HepG2 (cell line): ENCODE data around the gene AFAP1. TPM values are rescaled to one million over a fixed set of nuclear protein-coding genes. Genes with fewer than 3 reads are reported as not detected.

Experiments used
- BCL6 ChIP-seq: IDR thresholded peaks from 2 replicates; pipeline ENCODE4 v1.6.1; 2016; ENCODE audit warnings: missing genetic modification reagents, missing compliant biosample characterization
- CEBPB ChIP-seq: IDR thresholded peaks from 2 replicates; pipeline ENCODE4 v1.6.1; 2011; ENCODE audit warnings: low read depth, low read length, improper control_type of control experiment, borderline replicate concordance
- GLI4 ChIP-seq: sonication (generic); formaldehyde crosslinking; IDR thresholded peaks from 2 replicates; pipeline ENCODE4 v1.5.1; 2020; ENCODE audit warnings: missing genetic modification reagents, mild to moderate bottlenecking, moderate library complexity, borderline replicate concordance
- HCFC1 ChIP-seq: fragments of 150-350 bp; IDR thresholded peaks from 2 replicates; pipeline ENCODE4 v1.6.1; 2014; ENCODE audit warnings: low read depth, low read length
- HNRNPK ChIP-seq: fragments of 200-400 bp; formaldehyde crosslinking; IDR thresholded peaks from 2 replicates; pipeline ENCODE4 v1.6.1; 2018; ENCODE audit warnings: low read length, low read depth, moderate library complexity, mild to moderate bottlenecking; ENCODE audit not compliant: poor library complexity, severe bottlenecking
- JARID2 ChIP-seq: sonication (generic); formaldehyde crosslinking; IDR thresholded peaks from 2 replicates; pipeline ENCODE4 v1.8.1; 2023; ENCODE audit warnings: missing genetic modification reagents, inconsistent platforms; ENCODE audit not compliant: insufficient replicate concordance
- KDM4B ChIP-seq: sonication (generic); formaldehyde crosslinking; IDR thresholded peaks from 2 replicates; pipeline ENCODE4 v1.4.0; 2020; ENCODE audit warnings: missing genetic modification reagents
- KDM5B ChIP-seq: sonication (generic); formaldehyde crosslinking; IDR thresholded peaks from 2 replicates; pipeline ENCODE4 v1.4.0; 2020; ENCODE audit warnings: missing genetic modification reagents, mild to moderate bottlenecking, borderline replicate concordance
- KLF13 ChIP-seq: sonication (generic); formaldehyde crosslinking; IDR thresholded peaks from 2 replicates; pipeline ENCODE4 v1.4.0; 2020; ENCODE audit warnings: mild to moderate bottlenecking, missing genetic modification reagents
- MEF2D ChIP-seq: sonication (generic); formaldehyde crosslinking; IDR thresholded peaks from 2 replicates; pipeline ENCODE4 v1.5.1; 2020; ENCODE audit warnings: mild to moderate bottlenecking, missing genetic modification reagents
- NFE2L1 ChIP-seq: sonication (generic); formaldehyde crosslinking; IDR thresholded peaks from 2 replicates; pipeline ENCODE4 v1.4.0; 2020; ENCODE audit warnings: missing genetic modification reagents, mild to moderate bottlenecking, borderline replicate concordance
- ONECUT2 ChIP-seq: sonication (generic); formaldehyde crosslinking; IDR thresholded peaks from 2 replicates; pipeline ENCODE4 v1.4.0; 2020; ENCODE audit warnings: missing genetic modification reagents
- POLR2AphosphoS2 ChIP-seq: IDR thresholded peaks from 2 replicates; pipeline ENCODE4 v1.6.1; 2011; ENCODE audit warnings: low read depth, low read length, improper control_type of control experiment
- RARA ChIP-seq: IDR thresholded peaks from 2 replicates; pipeline ENCODE4 v1.6.1; 2016; ENCODE audit warnings: missing genetic modification reagents, missing compliant biosample characterization
- SOX6 ChIP-seq, 2 experiments: fragments of 450-650 bp in 1 of 2; sonication (generic) in 1 of 2; formaldehyde crosslinking in 1 of 2; IDR thresholded peaks; 2 replicates each; pipeline versions ENCODE4 v1.4.0 to v1.6.1; 2017 to 2020; ENCODE audit warnings: antibody characterized with exemption in 1 of 2, mild to moderate bottlenecking in 1 of 2, missing genetic modification reagents in 1 of 2
- SYNCRIP ChIP-seq: fragments of 200-400 bp; formaldehyde crosslinking; IDR thresholded peaks from 2 replicates; pipeline ENCODE4 v1.6.1; 2018; ENCODE audit warnings: mild to moderate bottlenecking, low read depth, low read length; ENCODE audit not compliant: insufficient read depth
- THAP11 ChIP-seq: IDR thresholded peaks from 2 replicates; pipeline ENCODE4 v1.6.1; 2016; ENCODE audit warnings: missing biosample characterization, missing genetic modification reagents
- ZFY ChIP-seq: sonication (generic); formaldehyde crosslinking; IDR thresholded peaks from 2 replicates; pipeline ENCODE4 v1.4.0; 2020; ENCODE audit warnings: missing genetic modification reagents
- ZNF34 ChIP-seq: sonication (generic); formaldehyde crosslinking; IDR thresholded peaks from 2 replicates; pipeline ENCODE4 v1.4.0; 2020; ENCODE audit warnings: mild to moderate bottlenecking, missing genetic modification reagents, borderline replicate concordance
- ZNF441 ChIP-seq: sonication (generic); formaldehyde crosslinking; IDR thresholded peaks from 2 replicates; pipeline ENCODE4 v1.7.0; 2021; ENCODE audit warnings: missing genetic modification reagents, borderline replicate concordance
- ZNF484 ChIP-seq: sonication (generic); formaldehyde crosslinking; IDR thresholded peaks from 2 replicates; pipeline ENCODE4 v1.5.1; 2020; ENCODE audit warnings: mild to moderate bottlenecking, low read depth, missing genetic modification reagents, borderline replicate concordance
- ZNF670 ChIP-seq: sonication (generic); formaldehyde crosslinking; IDR thresholded peaks from 2 replicates; pipeline ENCODE4 v1.8.0; 2022; ENCODE audit warnings: mild to moderate bottlenecking, missing genetic modification reagents, borderline replicate concordance
- ZNF772 ChIP-seq: sonication (generic); formaldehyde crosslinking; IDR thresholded peaks from 2 replicates; pipeline ENCODE4 v1.5.0; 2020; ENCODE audit warnings: mild to moderate bottlenecking, missing genetic modification reagents
- polyA plus RNA-seq, 8 experiments: library from polyadenylated mRNA; depleted of rRNA in 3 of 8; stranded (reverse) in 7 of 8; unstranded in 1 of 8; fragments of >200 nt; fragmentation: Illumina TruSeq in 4 of 8; extraction: Trizol in 4 of 8; gene quantifications; 2 replicates each; pipeline versions ENCODE4 v1.2.1 to v1.2.3, GENCODE V29; 2011 to 2016; ENCODE audit warnings: low read depth in 4 of 8, missing spikeins in 1 of 8, mixed read lengths in 1 of 8; ENCODE audit not compliant: insufficient read depth in 1 of 8
- total RNA-seq, 5 experiments: library from RNA; depleted of rRNA; stranded (reverse); fragments of >200 nt; fragmentation: Illumina TruSeq; extraction: Trizol; gene quantifications; 2 replicates each; pipeline ENCODE4 v1.2.3, GENCODE V29; 2016; ENCODE audit warnings: low read depth in 1 of 5
- TF ChIP-seq, protein P1 (sequence below): sonication (generic); formaldehyde crosslinking; IDR thresholded peaks from 2 replicates; pipeline ENCODE4 v1.4.0; 2020; ENCODE audit warnings: mild to moderate bottlenecking, missing genetic modification reagents
- TF ChIP-seq, protein P2 (sequence below): sonication (generic); formaldehyde crosslinking; IDR thresholded peaks from 2 replicates; pipeline ENCODE4 v1.5.0; 2020; ENCODE audit warnings: missing genetic modification reagents
- TF ChIP-seq, protein P3 (sequence below), 2 experiments: sonication (generic) in 1 of 2; formaldehyde crosslinking in 1 of 2; IDR thresholded peaks; 2 replicates each; pipeline versions ENCODE4 v1.4.0 to v1.6.1; 2018 to 2020; ENCODE audit warnings: missing genetic modification reagents in 2 of 2, borderline replicate concordance in 1 of 2, low read depth in 1 of 2, mild to moderate bottlenecking in 1 of 2, missing biosample characterization in 1 of 2
- TF ChIP-seq, protein P4 (sequence below): IDR thresholded peaks from 2 replicates; pipeline ENCODE4 v1.6.1; 2016; ENCODE audit warnings: low read depth, borderline replicate concordance
- TF ChIP-seq, protein P5 (sequence below): sonication (generic); formaldehyde crosslinking; IDR thresholded peaks from 2 replicates; pipeline ENCODE4 v1.5.0; 2020; ENCODE audit warnings: missing genetic modification reagents

The AFAP1 gene
- total and polyA plus RNA-seq, 2 of the 13 experiments (the other 11 are each of a cell fraction or from before 2014, with no cell fraction given), result 2.5 TPM

DNA sequence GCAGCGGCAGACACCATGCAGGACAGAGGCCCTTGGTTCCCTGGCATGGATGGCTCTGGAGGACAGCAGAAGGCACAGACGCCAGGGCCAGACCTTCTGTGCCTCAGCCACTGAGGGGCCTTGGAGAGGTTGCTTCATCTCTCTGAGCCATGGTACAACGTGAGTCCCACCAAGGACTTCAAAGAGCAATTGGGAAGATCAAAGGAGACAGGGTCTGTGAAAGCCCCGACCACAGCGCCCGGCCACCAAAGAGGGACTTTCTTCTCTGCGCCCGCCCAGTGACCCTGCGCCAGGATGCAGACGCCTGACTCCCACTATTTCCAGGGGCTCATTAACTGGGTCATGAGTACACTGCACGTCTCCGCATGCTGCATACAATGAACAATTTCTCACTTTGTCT, 174.0 kb downstream of the AFAP1 start (continued):
- TF ChIP-seq ZNF34 (CRISPR knock-in tag), result no peak
- TF ChIP-seq KDM4B (CRISPR knock-in tag), result no peak
- no peak for TF ChIP-seq ZNF441
- TF ChIP-seq NFE2L1 (CRISPR knock-in tag), result no peak
- TF ChIP-seq, protein P1, sequence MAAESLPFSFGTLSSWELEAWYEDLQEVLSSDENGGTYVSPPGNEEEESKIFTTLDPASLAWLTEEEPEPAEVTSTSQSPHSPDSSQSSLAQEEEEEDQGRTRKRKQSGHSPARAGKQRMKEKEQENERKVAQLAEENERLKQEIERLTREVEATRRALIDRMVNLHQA (CRISPR knock-in tag), result no peak
- TF ChIP-seq, protein P2, sequence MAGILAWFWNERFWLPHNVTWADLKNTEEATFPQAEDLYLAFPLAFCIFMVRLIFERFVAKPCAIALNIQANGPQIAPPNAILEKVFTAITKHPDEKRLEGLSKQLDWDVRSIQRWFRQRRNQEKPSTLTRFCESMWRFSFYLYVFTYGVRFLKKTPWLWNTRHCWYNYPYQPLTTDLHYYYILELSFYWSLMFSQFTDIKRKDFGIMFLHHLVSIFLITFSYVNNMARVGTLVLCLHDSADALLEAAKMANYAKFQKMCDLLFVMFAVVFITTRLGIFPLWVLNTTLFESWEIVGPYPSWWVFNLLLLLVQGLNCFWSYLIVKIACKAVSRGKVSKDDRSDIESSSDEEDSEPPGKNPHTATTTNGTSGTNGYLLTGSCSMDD (CRISPR knock-in tag), result no peak
- no peak for TF ChIP-seq SYNCRIP
- no peak for TF ChIP-seq HNRNPK
- TF ChIP-seq, protein P3, sequence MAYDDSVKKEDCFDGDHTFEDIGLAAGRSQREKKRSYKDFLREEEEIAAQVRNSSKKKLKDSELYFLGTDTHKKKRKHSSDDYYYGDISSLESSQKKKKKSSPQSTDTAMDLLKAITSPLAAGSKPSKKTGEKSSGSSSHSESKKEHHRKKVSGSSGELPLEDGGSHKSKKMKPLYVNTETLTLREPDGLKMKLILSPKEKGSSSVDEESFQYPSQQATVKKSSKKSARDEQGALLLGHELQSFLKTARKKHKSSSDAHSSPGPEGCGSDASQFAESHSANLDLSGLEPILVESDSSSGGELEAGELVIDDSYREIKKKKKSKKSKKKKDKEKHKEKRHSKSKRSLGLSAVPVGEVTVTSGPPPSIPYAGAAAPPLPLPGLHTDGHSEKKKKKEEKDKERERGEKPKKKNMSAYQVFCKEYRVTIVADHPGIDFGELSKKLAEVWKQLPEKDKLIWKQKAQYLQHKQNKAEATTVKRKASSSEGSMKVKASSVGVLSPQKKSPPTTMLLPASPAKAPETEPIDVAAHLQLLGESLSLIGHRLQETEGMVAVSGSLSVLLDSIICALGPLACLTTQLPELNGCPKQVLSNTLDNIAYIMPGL (CRISPR knock-in tag; IDR thresholded peaks at IDR 0.05; ENCODE audit: borderline replicate concordance in 1 of 2, low read depth in 1 of 2), result no peak
- peak; percentile 56 for TF ChIP-seq BCL6
- TF ChIP-seq HCFC1, result no peak
- TF ChIP-seq THAP11 (CRISPR knock-in tag), result no peak
- peak; percentile 75 for TF ChIP-seq RARA (CRISPR knock-in tag)
- no peak for TF ChIP-seq KLF13 (CRISPR knock-in tag)
- no peak for TF ChIP-seq ZFY (CRISPR knock-in tag)
- TF ChIP-seq, protein P4, sequence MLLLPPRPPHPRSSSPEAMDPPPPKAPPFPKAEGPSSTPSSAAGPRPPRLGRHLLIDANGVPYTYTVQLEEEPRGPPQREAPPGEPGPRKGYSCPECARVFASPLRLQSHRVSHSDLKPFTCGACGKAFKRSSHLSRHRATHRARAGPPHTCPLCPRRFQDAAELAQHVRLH (CRISPR knock-in tag), result no peak
- TF ChIP-seq ZNF484 (CRISPR knock-in tag), result no peak
- TF ChIP-seq MEF2D (CRISPR knock-in tag), result no peak
- no peak for TF ChIP-seq ZNF670 (CRISPR knock-in tag)
- TF ChIP-seq, protein P5, sequence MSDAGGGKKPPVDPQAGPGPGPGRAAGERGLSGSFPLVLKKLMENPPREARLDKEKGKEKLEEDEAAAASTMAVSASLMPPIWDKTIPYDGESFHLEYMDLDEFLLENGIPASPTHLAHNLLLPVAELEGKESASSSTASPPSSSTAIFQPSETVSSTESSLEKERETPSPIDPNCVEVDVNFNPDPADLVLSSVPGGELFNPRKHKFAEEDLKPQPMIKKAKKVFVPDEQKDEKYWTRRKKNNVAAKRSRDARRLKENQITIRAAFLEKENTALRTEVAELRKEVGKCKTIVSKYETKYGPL (CRISPR knock-in tag), result no peak
- TF ChIP-seq KDM5B (CRISPR knock-in tag), result 0 out of 2 replicates have a peak, but pooled peaks have one; percentile 22
- TF ChIP-seq POLR2AphosphoS2, result no peak
- no peak for TF ChIP-seq SOX6 (IDR thresholded peaks at IDR 0.05)
- peak; percentile 49; the same call in 1 of the 2 replicates for TF ChIP-seq SOX6 (CRISPR knock-in tag; IDR thresholded peaks at IDR 0.05)
- no peak for TF ChIP-seq ZNF772 (CRISPR knock-in tag)
- no peak for TF ChIP-seq GLI4 (CRISPR knock-in tag)
- peak; percentile 70; the same call in 1 of the 2 replicates for TF ChIP-seq CEBPB
- TF ChIP-seq JARID2 (CRISPR knock-in tag), result no peak
- TF ChIP-seq ONECUT2 (CRISPR knock-in tag), result no peak
